ENCODE measurements around the gene PEX1.
A peak's percentile ranks its signal among the peaks of the same experiment; 100 is the strongest.

DNA sequence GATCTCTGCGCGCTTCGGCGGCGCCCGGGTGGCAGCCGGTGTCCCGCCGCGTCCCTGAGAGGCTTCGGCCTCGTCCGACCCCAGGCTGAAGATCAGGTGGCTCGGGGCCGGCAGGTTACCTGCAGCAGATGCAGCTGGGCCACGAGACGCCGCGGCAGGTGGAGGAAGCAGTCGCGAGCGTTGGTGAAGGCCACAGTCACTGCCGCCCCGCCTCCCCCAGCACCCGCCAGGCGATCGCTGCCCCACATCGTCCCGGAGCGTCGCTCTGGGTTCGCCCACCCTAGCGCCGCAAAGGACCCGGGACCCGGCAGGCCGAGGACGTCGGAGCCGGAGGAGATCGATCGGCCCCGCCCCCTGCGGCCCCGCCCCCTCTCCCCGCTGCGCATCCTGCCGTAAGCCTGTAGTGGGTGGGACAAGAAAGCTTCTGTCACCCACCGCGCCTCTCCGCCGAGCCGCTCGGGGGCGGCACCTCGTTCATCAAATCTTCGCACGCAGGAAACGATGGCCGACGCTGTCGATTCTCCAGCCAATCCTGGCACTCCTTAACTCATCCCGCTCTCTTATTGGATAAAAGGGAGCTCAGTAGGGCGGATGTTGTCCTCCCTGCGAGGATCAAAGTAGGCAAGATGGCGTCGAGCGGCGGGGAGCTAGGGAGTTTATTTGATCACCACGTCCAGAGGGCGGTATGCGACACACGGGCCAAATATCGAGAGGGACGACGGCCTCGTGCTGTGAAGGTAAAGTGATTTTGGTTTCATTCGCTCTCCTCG, at the start of gene PEX1, which contains the start of gene RBM48:
- TF ChIP-seq EZH2 (IDR thresholded peaks at IDR 0.05; ENCODE audit: low read length, missing control alignments) (no peak), CTCF (conservative IDR thresholded peaks at IDR 0.05 in 1 of 2, IDR thresholded peaks at IDR 0.05 in 1 of 2; ENCODE audit: low read depth in 1 of 2, low read length in 2 of 2) (peak; percentile 19 to 28)

Data from fibroblast of lung (primary cell).